ENCODE results near the gene PDLIM7.

The PDLIM7 gene

GRCh38 chr5:177440990-177441780, 56.2 kb downstream of the PDLIM7 start:
- DNase-seq, result no peak

- no peak for DNase-seq
Observed at GRCh38 chr5:177440211-177440989, 57.0 kb downstream of the PDLIM7 start.

GRCh38 chr5:177439518-177440053, 57.8 kb downstream of the PDLIM7 start:
- DNase-seq, result no peak

- no peak for DNase-seq
Observed at GRCh38 chr5:177438468-177438867, 58.9 kb downstream of the PDLIM7 start.

GRCh38 chr5:177437623-177438022, 59.8 kb downstream of the PDLIM7 start:
- no peak for DNase-seq

GRCh38 chr5:177435847-177436536, 61.4 kb downstream of the PDLIM7 start:
- DNase-seq, result no peak

- DNase-seq, result no peak
Observed at GRCh38 chr5:177434942-177435738, 62.3 kb downstream of the PDLIM7 start.

GRCh38 chr5:177434437-177434836, 63.0 kb downstream of the PDLIM7 start:
- DNase-seq, result no peak

- no peak for DNase-seq
Observed at GRCh38 chr5:177433658-177434217, 63.7 kb downstream of the PDLIM7 start.
